Activated naive CD8-positive, alpha-beta T cell treated with anti-CD3 and anti-CD28 coated beads for 36 hours (primary cell): ENCODE data around the gene L1CAM. TPM values are rescaled to one million over a fixed set of nuclear protein-coding genes. Genes with fewer than 3 reads are reported as not detected.

Experiments
- DNase-seq: peaks from one replicate; pipeline ENCODE4 v3.0.0; 2021
- H3K27ac Mint-ChIP-seq: one replicate; pipeline ENCODE4 v1.8.0; 2022; ENCODE audit warnings: mild to moderate bottlenecking, moderate library complexity, mixed read lengths
- H3K27me3 Mint-ChIP-seq: one replicate; pipeline ENCODE4 v1.8.0; 2022; ENCODE audit warnings: mild to moderate bottlenecking, mixed read lengths
- H3K36me3 Mint-ChIP-seq: one replicate; pipeline ENCODE4 v1.8.0; 2021; ENCODE audit warnings: mild to moderate bottlenecking, mixed read lengths
- H3K4me1 Mint-ChIP-seq: one replicate; pipeline ENCODE4 v1.8.0; 2021; ENCODE audit warnings: mixed read lengths
- H3K4me3 Mint-ChIP-seq: one replicate; pipeline ENCODE4 v1.8.0; 2022; ENCODE audit warnings: mild to moderate bottlenecking, moderate library complexity, mixed read lengths
- H3K9me3 Mint-ChIP-seq: one replicate; pipeline ENCODE4 v1.8.0; 2022; ENCODE audit warnings: mixed read lengths
- total RNA-seq, 2 experiments: library from RNA; stranded (reverse); gene quantifications; one replicate each; pipeline ENCODE4 v1.2.3, GENCODE V29; 2021

L1CAM gene
- total RNA-seq, 2 experiments from 2014 or later = 0.16 to 0.29 TPM

- no peaks in the 10 kb centered on the region for H3K36me3 Mint-ChIP-seq
- H3K27me3 Mint-ChIP-seq = no peaks in the 10 kb centered on the region
- H3K4me3 Mint-ChIP-seq = peak overlapping the region; percentile 22
- peaks cover 29% of the 10 kb centered on the region for H3K4me1 Mint-ChIP-seq
- H3K27ac Mint-ChIP-seq = peak overlapping the region; percentile 44
- no peak for DNase-seq
- H3K9me3 Mint-ChIP-seq = no peaks in the 10 kb centered on the region
Measured at GRCh38 chrX:153901753-153902140, 15.8 kb upstream of the L1CAM start.

GRCh38 chrX:153900831-153901752, 15.1 kb upstream of the L1CAM start:
- Mint-ChIP-seq H3K36me3 (no peaks in the 10 kb centered on the region), H3K27me3 (no peaks in the 10 kb centered on the region), H3K4me1 (peaks cover 32% of the 10 kb centered on the region), H3K4me3 (peak overlapping the region; percentile 50), H3K9me3 (no peaks in the 10 kb centered on the region), H3K27ac (peak overlapping the region; percentile 74)
- DNase-seq = peak; percentile 70

- Mint-ChIP-seq H3K4me1 (peaks cover 22% of the 10 kb centered on the region), H3K9me3 (no peaks in the 10 kb centered on the region), H3K4me3 (no peak overlapping the region), H3K36me3 (no peaks in the 10 kb centered on the region), H3K27me3 (no peaks in the 10 kb centered on the region), H3K27ac (no peak overlapping the region)
- DNase-seq = no peak
Measured at GRCh38 chrX:153897899-153898298, 11.9 kb upstream of the L1CAM start.

- peaks cover 4% of the 10 kb centered on the region for H3K4me1 Mint-ChIP-seq
- H3K27ac Mint-ChIP-seq = no peak overlapping the region
- DNase-seq = no peak
- no peaks in the 10 kb centered on the region for H3K9me3 Mint-ChIP-seq
- H3K36me3 Mint-ChIP-seq = no peaks in the 10 kb centered on the region
- peaks cover 21% of the 10 kb centered on the region for H3K27me3 Mint-ChIP-seq
- H3K4me3 Mint-ChIP-seq = no peak overlapping the region
Measured at GRCh38 chrX:153889123-153889522, 3.1 kb upstream of the L1CAM start.

- H3K36me3 Mint-ChIP-seq = no peaks in the 10 kb centered on the region
- no peaks in the 10 kb centered on the region for H3K9me3 Mint-ChIP-seq
- no peak overlapping the region for H3K4me3 Mint-ChIP-seq
- no peak for DNase-seq
- H3K4me1 Mint-ChIP-seq = peaks cover 1% of the 10 kb centered on the region
- no peak overlapping the region for H3K27ac Mint-ChIP-seq
- H3K27me3 Mint-ChIP-seq = peaks cover 28% of the 10 kb centered on the region
Measured at GRCh38 chrX:153888344-153888743, 2.4 kb upstream of the L1CAM start.

GRCh38 chrX:153887385-153887784, 1.4 kb upstream of the L1CAM start:
- Mint-ChIP-seq H3K4me1 (peaks cover under 1% of the 10 kb centered on the region), H3K36me3 (no peaks in the 10 kb centered on the region), H3K4me3 (no peak overlapping the region), H3K27me3 (peaks cover 28% of the 10 kb centered on the region), H3K9me3 (no peaks in the 10 kb centered on the region), H3K27ac (no peak overlapping the region)
- no peak for DNase-seq

- H3K9me3 Mint-ChIP-seq = no peaks in the 10 kb centered on the region
- H3K4me1 Mint-ChIP-seq = peaks cover 2% of the 10 kb centered on the region
- no peak overlapping the region for H3K4me3 Mint-ChIP-seq
- H3K36me3 Mint-ChIP-seq = no peaks in the 10 kb centered on the region
- H3K27me3 Mint-ChIP-seq = peaks cover 31% of the 10 kb centered on the region
- no peak overlapping the region for H3K27ac Mint-ChIP-seq
- DNase-seq = no peak
Measured at GRCh38 chrX:153886915-153887314, 942 bp upstream of the L1CAM start.

GRCh38 chrX:153885208-153885787, 675 bp downstream of the L1CAM start:
- Mint-ChIP-seq H3K4me3 (peak overlapping the region; percentile 37), H3K36me3 (no peaks in the 10 kb centered on the region), H3K9me3 (no peaks in the 10 kb centered on the region), H3K4me1 (peaks cover 2% of the 10 kb centered on the region), H3K27me3 (peaks cover 34% of the 10 kb centered on the region), H3K27ac (no peak overlapping the region)
- DNase-seq = no peak

- peaks cover 36% of the 10 kb centered on the region for H3K27me3 Mint-ChIP-seq
- no peak overlapping the region for H3K27ac Mint-ChIP-seq
- H3K36me3 Mint-ChIP-seq = no peaks in the 10 kb centered on the region
- no peaks in the 10 kb centered on the region for H3K9me3 Mint-ChIP-seq
- no peak overlapping the region for H3K4me3 Mint-ChIP-seq
- H3K4me1 Mint-ChIP-seq = peaks cover 4% of the 10 kb centered on the region
- no peak for DNase-seq
Measured at GRCh38 chrX:153884590-153884989, 1.4 kb downstream of the L1CAM start.

- Mint-ChIP-seq H3K9me3 (no peaks in the 10 kb centered on the region), H3K4me1 (peaks cover 7% of the 10 kb centered on the region), H3K36me3 (no peaks in the 10 kb centered on the region), H3K4me3 (no peak overlapping the region), H3K27ac (no peak overlapping the region), H3K27me3 (peaks cover 40% of the 10 kb centered on the region)
- DNase-seq = no peak
Measured at GRCh38 chrX:153884136-153884535, 1.8 kb downstream of the L1CAM start.

GRCh38 chrX:153883163-153883843, 2.7 kb downstream of the L1CAM start:
- Mint-ChIP-seq H3K36me3 (no peaks in the 10 kb centered on the region), H3K9me3 (no peaks in the 10 kb centered on the region), H3K27ac (no peak overlapping the region), H3K4me1 (peaks cover 13% of the 10 kb centered on the region), H3K4me3 (no peak overlapping the region), H3K27me3 (peaks cover 46% of the 10 kb centered on the region)
- no peak for DNase-seq

GRCh38 chrX:153882557-153882956, 3.4 kb downstream of the L1CAM start:
- Mint-ChIP-seq H3K4me3 (no peak overlapping the region), H3K27me3 (peaks cover 48% of the 10 kb centered on the region), H3K4me1 (peaks cover 20% of the 10 kb centered on the region), H3K27ac (no peak overlapping the region), H3K36me3 (no peaks in the 10 kb centered on the region), H3K9me3 (no peaks in the 10 kb centered on the region)
- DNase-seq = no peak

GRCh38 chrX:153882086-153882498, 3.9 kb downstream of the L1CAM start:
- H3K27ac Mint-ChIP-seq = no peak overlapping the region
- no peaks in the 10 kb centered on the region for H3K9me3 Mint-ChIP-seq
- no peaks in the 10 kb centered on the region for H3K36me3 Mint-ChIP-seq
- DNase-seq = no peak
- H3K4me1 Mint-ChIP-seq = peaks cover 20% of the 10 kb centered on the region
- H3K27me3 Mint-ChIP-seq = peaks cover 45% of the 10 kb centered on the region
- H3K4me3 Mint-ChIP-seq = no peak overlapping the region

GRCh38 chrX:153881281-153881680, 4.7 kb downstream of the L1CAM start:
- no peaks in the 10 kb centered on the region for H3K36me3 Mint-ChIP-seq
- peaks cover 20% of the 10 kb centered on the region for H3K4me1 Mint-ChIP-seq
- H3K4me3 Mint-ChIP-seq = no peak overlapping the region
- no peaks in the 10 kb centered on the region for H3K9me3 Mint-ChIP-seq
- H3K27me3 Mint-ChIP-seq = peaks cover 49% of the 10 kb centered on the region
- no peak for DNase-seq
- H3K27ac Mint-ChIP-seq = no peak overlapping the region

- Mint-ChIP-seq H3K27ac (no peak overlapping the region), H3K4me1 (peaks cover 20% of the 10 kb centered on the region), H3K36me3 (no peaks in the 10 kb centered on the region), H3K27me3 (peaks cover 51% of the 10 kb centered on the region), H3K4me3 (no peak overlapping the region), H3K9me3 (no peaks in the 10 kb centered on the region)
- DNase-seq = no peak
Measured at GRCh38 chrX:153880440-153880815, 5.5 kb downstream of the L1CAM start.
